ENCODE data around the gene OR2Z1.
"Not testable (repeated sequence)": the region's sequence is repeated elsewhere in the genome, so short reads cannot be mapped to it uniquely, and the experiment has no call there.

The OR2Z1 gene

DNA sequence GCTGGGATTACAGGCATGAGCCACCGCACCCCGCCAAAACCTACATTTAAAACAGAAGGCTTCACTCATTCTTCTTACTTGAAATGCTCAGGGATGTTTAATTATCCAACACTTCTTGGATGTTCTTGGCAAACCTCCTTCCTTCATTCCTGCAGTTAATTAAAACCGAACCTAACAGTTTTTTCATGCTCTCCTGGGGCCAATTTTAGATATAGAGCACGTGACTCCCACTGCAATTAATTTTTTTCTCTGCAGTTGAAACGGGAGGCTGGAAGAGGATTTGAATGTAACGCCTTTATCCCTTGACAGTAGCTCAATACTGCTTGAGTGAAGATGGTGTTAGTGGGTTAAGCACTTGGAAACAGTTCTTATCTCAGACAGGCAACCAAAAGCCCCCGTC lies 18.2 kb upstream of the OR2Z1 start:
- DNase-seq (ENCODE audit: low read depth), result no peak

DNA sequence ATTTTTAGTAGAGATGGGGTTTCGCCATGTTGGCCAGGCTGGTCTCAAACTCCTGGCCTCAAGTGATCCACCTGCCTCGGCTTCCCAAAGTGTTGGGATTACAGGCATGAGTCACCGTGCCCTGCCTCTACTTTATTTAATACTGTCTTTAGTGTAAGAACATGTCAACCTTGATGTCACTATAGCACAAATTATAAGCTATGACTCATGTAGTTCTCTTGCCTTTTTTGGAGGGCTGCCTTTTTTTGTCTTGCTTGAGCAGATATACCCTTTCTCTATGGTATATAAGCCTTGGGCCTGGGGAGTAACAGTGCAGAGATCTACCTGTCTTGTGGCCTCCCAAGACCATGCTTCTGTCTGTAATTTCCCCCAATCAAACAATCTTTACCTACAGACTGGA lies 16.1 kb upstream of the OR2Z1 start:
- DNase-seq (ENCODE audit: low read depth), result not testable (repeated sequence)

- DNase-seq (ENCODE audit: low read depth), result no peak
These were observed 15.7 kb upstream of the OR2Z1 start for GRCh38 chr19:8705742-8706141.

- not testable (repeated sequence) for DNase-seq (ENCODE audit: low read depth)
These were observed 11.1 kb upstream of the OR2Z1 start for GRCh38 chr19:8710337-8710736.

GRCh38 chr19:8722032-8722431 lies 598 bp downstream of the OR2Z1 start:
- DNase-seq (ENCODE audit: low read depth), result no peak

- DNase-seq (ENCODE audit: low read depth), result no peak
These were observed 2.8 kb downstream of the OR2Z1 start for GRCh38 chr19:8724276-8724675.

DNA sequence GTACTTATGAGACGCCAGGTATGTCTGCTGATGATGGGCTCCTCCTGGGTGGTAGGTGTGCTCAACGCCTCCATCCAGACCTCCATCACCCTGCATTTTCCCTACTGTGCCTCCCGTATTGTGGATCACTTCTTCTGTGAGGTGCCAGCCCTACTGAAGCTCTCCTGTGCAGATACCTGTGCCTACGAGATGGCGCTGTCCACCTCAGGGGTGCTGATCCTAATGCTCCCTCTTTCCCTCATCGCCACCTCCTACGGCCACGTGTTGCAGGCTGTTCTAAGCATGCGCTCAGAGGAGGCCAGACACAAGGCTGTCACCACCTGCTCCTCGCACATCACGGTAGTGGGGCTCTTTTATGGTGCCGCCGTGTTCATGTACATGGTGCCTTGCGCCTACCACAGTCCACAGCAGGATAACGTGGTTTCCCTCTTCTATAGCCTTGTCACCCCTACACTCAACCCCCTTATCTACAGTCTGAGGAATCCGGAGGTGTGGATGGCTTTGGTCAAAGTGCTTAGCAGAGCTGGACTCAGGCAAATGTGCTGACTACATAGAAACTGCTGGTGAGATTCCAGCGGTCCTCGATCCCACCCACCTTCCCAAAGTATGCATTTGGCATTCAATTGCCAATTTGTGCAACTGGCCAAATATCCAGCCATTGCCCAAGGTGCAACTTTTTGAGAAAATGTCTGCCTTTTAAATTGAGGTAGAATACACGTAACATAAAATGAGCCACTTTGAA lies 10.2 kb downstream of the OR2Z1 start:
- DNase-seq (ENCODE audit: low read depth), result no peak

GRCh38 chr19:8738377-8738776 lies 16.9 kb downstream of the OR2Z1 start:
- DNase-seq (ENCODE audit: low read depth), result no peak

- not testable (repeated sequence) for DNase-seq (ENCODE audit: low read depth)
These were observed 18.0 kb downstream of the OR2Z1 start for GRCh38 chr19:8739291-8740065.

DNA sequence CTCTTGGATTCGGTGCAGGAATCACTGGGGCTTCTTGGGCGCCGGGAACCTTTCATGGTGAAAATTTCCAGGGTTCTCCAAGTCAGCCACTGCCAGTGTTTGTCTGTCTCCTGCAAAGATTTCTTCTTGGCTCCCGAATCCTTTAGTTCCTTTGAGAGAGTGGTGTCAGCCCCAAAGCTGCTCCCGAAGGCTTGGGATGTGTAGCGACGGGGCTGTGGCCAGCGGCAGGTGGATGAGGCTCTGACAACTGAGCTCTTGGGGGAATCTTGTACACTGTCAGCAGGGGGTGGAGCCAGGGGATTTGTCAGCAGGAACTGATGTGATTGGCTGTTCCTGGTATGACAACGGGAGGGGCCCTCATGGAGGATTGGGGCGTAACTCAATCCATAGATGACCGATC lies 45.8 kb downstream of the OR2Z1 start:
- DNase-seq (ENCODE audit: low read depth), result not testable (repeated sequence)

GRCh38 chr19:8769265-8769664 lies 47.8 kb downstream of the OR2Z1 start:
- not testable (repeated sequence) for DNase-seq (ENCODE audit: low read depth)

- DNase-seq (ENCODE audit: low read depth), result not testable (repeated sequence)
These were observed 52.2 kb downstream of the OR2Z1 start for GRCh38 chr19:8773587-8773986.
